H1 (cell line): ENCODE measurements around the gene SLC9A3. TPM values are rescaled to one million over a fixed set of nuclear protein-coding genes. Genes with fewer than 3 reads are reported as not detected.

Experiments
- CTCF ChIA-PET: fragments of 300-600 bp; sonication (Branson Sonifier 250); formaldehyde crosslinking; loops from one replicate; lab custom pipeline; 2021; ENCODE audit not compliant: partially characterized antibody; lab: Charles Lee
- POLR2A ChIA-PET: fragments of 300-600 bp; sonication (Branson Sonifier 250); formaldehyde crosslinking; loops from one replicate; lab custom pipeline; 2021; ENCODE audit warnings: inconsistent platforms; ENCODE audit not compliant: partially characterized antibody; lab: Charles Lee
- DNase-seq, 2 experiments: peaks; one replicate each; pipeline versions ENCODE4 v3.0.0 to v3.0.0-alpha.2; 2010 to 2022; ENCODE audit warnings: low spot score in 2 of 2, low read depth in 1 of 2, mixed read lengths in 1 of 2
- FAIRE-seq: peaks from 2 replicates; lab custom pipeline; 2011; peaks lifted over from hg19 to GRCh38; lab: Jason Lieb, UNC
- H2AFZ ChIP-seq: 2 replicates; pipeline ENCODE4 v1.8.1; 2012; ENCODE audit warnings: low read length, inconsistent platforms
- H2AK5ac ChIP-seq: 2 replicates; pipeline ENCODE4 v1.6.1; 2013; ENCODE audit warnings: low read depth, low read length
- H2BK120ac ChIP-seq: replicated peaks from 2 replicates; pipeline ENCODE3; 2013; ENCODE audit warnings: low read depth, low read length, inconsistent platforms
- H2BK12ac ChIP-seq: 2 replicates; pipeline ENCODE4 v1.6.1; 2013; ENCODE audit warnings: low read depth, low read length
- H2BK15ac ChIP-seq: 2 replicates; pipeline ENCODE4 v1.6.1; 2013; ENCODE audit warnings: low read length
- H2BK20ac ChIP-seq: 2 replicates; pipeline ENCODE4 v1.6.1; 2013; ENCODE audit warnings: low read length
- H2BK5ac ChIP-seq: 2 replicates; pipeline ENCODE4 v1.6.1; 2013; ENCODE audit warnings: low read depth, low read length
- H3K14ac ChIP-seq: 2 replicates; pipeline ENCODE4 v1.6.1; 2013; ENCODE audit warnings: inconsistent platforms; ENCODE audit not compliant: insufficient read length
- H3K18ac ChIP-seq: 2 replicates; pipeline ENCODE4 v1.6.1; 2013; ENCODE audit warnings: low read length; ENCODE audit errors: extremely low read depth
- H3K23ac ChIP-seq: 2 replicates; pipeline ENCODE4 v1.6.1; 2013; ENCODE audit warnings: inconsistent platforms; ENCODE audit not compliant: insufficient read length
- H3K23me2 ChIP-seq: 2 replicates; pipeline ENCODE4 v1.6.1; 2013; ENCODE audit warnings: low read depth, low read length
- H3K27ac ChIP-seq: 2 replicates; pipeline ENCODE4 v1.6.1; 2011; ENCODE audit warnings: low read depth, low read length, inconsistent platforms
- H3K27me3 ChIP-seq, 4 experiments: replicated peaks in 1 of 4; 1 replicate in 1 of 4; 2 replicates in 3 of 4; pipeline versions ENCODE4 v1.6.1 to v1.8.1; 2011 to 2013; ENCODE audit warnings: low read length in 3 of 4, mild to moderate bottlenecking in 3 of 4, inconsistent platforms in 2 of 4, mixed read lengths in 2 of 4, moderate library complexity in 1 of 4; ENCODE audit not compliant: control insufficient read depth in 3 of 4, insufficient read depth in 3 of 4; ENCODE audit errors: extremely low read depth in 1 of 4
- H3K36me3 ChIP-seq, 4 experiments: 2 replicates each; pipeline versions ENCODE4 v1.6.1 to v1.8.1; 2011 to 2013; ENCODE audit warnings: mild to moderate bottlenecking in 4 of 4, low read length in 3 of 4, moderate library complexity in 2 of 4, control low read depth in 1 of 4, inconsistent platforms in 1 of 4; ENCODE audit not compliant: insufficient read depth in 4 of 4, control insufficient read depth in 2 of 4
- H3K4ac ChIP-seq: replicated peaks from 2 replicates; pipeline ENCODE3; 2013; ENCODE audit warnings: low read length, low read depth, mixed read lengths, inconsistent platforms; ENCODE audit not compliant: insufficient read length
- H3K4me1 ChIP-seq, 4 experiments: replicated peaks in 1 of 4; 1 replicate in 1 of 4; 2 replicates in 3 of 4; pipeline versions ENCODE4 v1.6.1 to v1.8.1; 2011 to 2013; ENCODE audit warnings: low read length in 3 of 4, inconsistent platforms in 2 of 4, mixed read lengths in 1 of 4; ENCODE audit not compliant: insufficient read depth in 4 of 4, control insufficient read depth in 3 of 4
- H3K4me2 ChIP-seq, 2 experiments: 2 replicates each; pipeline versions ENCODE4 v1.6.1 to v1.8.1; 2011 to 2013; ENCODE audit warnings: low read depth in 2 of 2, low read length in 2 of 2, control low read depth in 1 of 2, inconsistent platforms in 1 of 2, mild to moderate bottlenecking in 1 of 2; ENCODE audit not compliant: insufficient read depth in 1 of 2
- H3K4me3 ChIP-seq, 4 experiments: fragments of 200-600, 300-600 bp in 1 of 4; sonication (generic), shearing (Covaris generic), sonication (Bioruptor Twin) in 1 of 4; 2 replicates each; pipeline versions ENCODE4 v1.5.1 to v1.8.1; 2011 to 2016; ENCODE audit warnings: low read length in 4 of 4, low read depth in 3 of 4, control low read depth in 2 of 4, inconsistent platforms in 2 of 4, mild to moderate bottlenecking in 2 of 4, mixed read lengths in 1 of 4, moderate library complexity in 1 of 4; ENCODE audit not compliant: insufficient read depth in 2 of 4; ENCODE audit errors: extremely low read depth in 1 of 4
- H3K56ac ChIP-seq: replicated peaks from 2 replicates; pipeline ENCODE3; 2013; ENCODE audit warnings: low read depth, mild to moderate bottlenecking, mixed read lengths, low read length, inconsistent platforms; ENCODE audit not compliant: insufficient read length
- H3K79me1 ChIP-seq: 2 replicates; pipeline ENCODE4 v1.6.1; 2013; ENCODE audit warnings: low read depth, low read length, control low read depth
- H3K79me2 ChIP-seq, 2 experiments: 2 replicates each; pipeline versions ENCODE4 v1.6.1 to v1.8.1; 2012 to 2013; ENCODE audit warnings: low read length in 2 of 2, mild to moderate bottlenecking in 2 of 2, inconsistent platforms in 1 of 2; ENCODE audit not compliant: insufficient read depth in 2 of 2, control insufficient read depth in 1 of 2
- H3K9ac ChIP-seq, 4 experiments: replicated peaks in 1 of 4; 1 replicate in 1 of 4; 2 replicates in 3 of 4; pipeline versions ENCODE4 v1.6.1 to v1.8.1; 2011 to 2013; ENCODE audit warnings: low read depth in 3 of 4, low read length in 3 of 4, control low read depth in 2 of 4, mild to moderate bottlenecking in 2 of 4, moderate library complexity in 2 of 4, inconsistent platforms in 1 of 4; ENCODE audit errors: extremely low read depth in 1 of 4
- H3K9me3 ChIP-seq, 2 experiments: 2 replicates each; pipeline versions ENCODE4 v1.6.1 to v1.8.1; 2012 to 2013; ENCODE audit warnings: mild to moderate bottlenecking in 2 of 2, moderate library complexity in 2 of 2, control low read depth in 1 of 2, inconsistent platforms in 1 of 2, low read depth in 1 of 2, low read length in 1 of 2, mixed read lengths in 1 of 2; ENCODE audit not compliant: insufficient read depth in 2 of 2
- H4K20me1 ChIP-seq, 2 experiments: replicated peaks in 1 of 2; 2 replicates each; pipeline versions ENCODE3 to v1.8.1; 2011 to 2013; ENCODE audit warnings: inconsistent platforms in 2 of 2, low read length in 2 of 2, mild to moderate bottlenecking in 1 of 2; ENCODE audit not compliant: insufficient read depth in 2 of 2, control insufficient read depth in 1 of 2
- H4K5ac ChIP-seq: 2 replicates; pipeline ENCODE4 v1.6.1; 2013; ENCODE audit warnings: low read length, low read depth, mixed read lengths, inconsistent platforms; ENCODE audit not compliant: insufficient read length
- H4K8ac ChIP-seq: 2 replicates; pipeline ENCODE4 v1.8.0; 2013; ENCODE audit warnings: mild to moderate bottlenecking, moderate library complexity, low read length, inconsistent platforms; ENCODE audit not compliant: insufficient read depth; ENCODE audit errors: extremely low read depth
- H4K91ac ChIP-seq: replicated peaks from 2 replicates; pipeline ENCODE3; 2013; ENCODE audit warnings: low read length, mixed read lengths, inconsistent platforms; ENCODE audit not compliant: insufficient read length
- EGR1 ChIP-seq: IDR thresholded peaks from 2 replicates; pipeline ENCODE4 v1.6.1; 2011; ENCODE audit warnings: low read depth, low read length, borderline replicate concordance
- POLR2AphosphoS5 ChIP-seq: IDR thresholded peaks from 2 replicates; pipeline ENCODE4 v1.6.1; 2011; ENCODE audit warnings: low read depth, low read length
- SIX5 ChIP-seq: IDR thresholded peaks from 2 replicates; pipeline ENCODE4 v1.6.1; 2011; ENCODE audit warnings: mild to moderate bottlenecking, low read depth, low read length
- WGBS, 2 experiments: shearing (Covaris generic) in 1 of 2; methylation state at CpG; one replicate each; pipeline versions ENCODE4 v1.1.6 to v1.1.7; 2013 to 2015; ENCODE audit warnings: low lambda C conversion rate in 2 of 2, mixed read lengths in 2 of 2, inconsistent platforms in 1 of 2, low coverage in 1 of 2, missing lambda C conversion rate in 1 of 2; ENCODE audit not compliant: insufficient replicate concordance in 2 of 2, insufficient coverage in 1 of 2, insufficient read length in 1 of 2; ENCODE audit errors: extremely low coverage in 1 of 2, missing lambda C conversion rate in 1 of 2; 5-methylcytosine and 5-hydroxymethylcytosine counted together
- polyA plus RNA-seq, 7 experiments: library from polyadenylated mRNA; depleted of rRNA in 3 of 7; stranded (reverse) in 5 of 7; unstranded in 2 of 7; fragments of >200 nt in 5 of 7; fragments of 200-250 nt in 2 of 7; gene quantifications; 1 replicate in 5 of 7; 2 replicates in 1 of 7; 4 replicates in 1 of 7; pipeline versions ENCODE4 v1.2.1 to v1.2.3, GENCODE V29; 2011 to 2013; ENCODE audit warnings: missing spikeins in 2 of 7, mixed read lengths in 2 of 7
- total RNA-seq: library from RNA; stranded (reverse); fragmentation: NEBNext Ultra II Directional; extraction: Animal tissue kit (Norgen Biotek cat#: 25700); gene quantifications from 2 replicates; pipeline ENCODE4 v1.2.1, GENCODE V29; 2021

SLC9A3 gene
- total and polyA plus RNA-seq, 2 of the 8 experiments (the other 6 are each of a cell fraction or from before 2014, with no cell fraction given): 0.95 to 1.0 TPM

DNA sequence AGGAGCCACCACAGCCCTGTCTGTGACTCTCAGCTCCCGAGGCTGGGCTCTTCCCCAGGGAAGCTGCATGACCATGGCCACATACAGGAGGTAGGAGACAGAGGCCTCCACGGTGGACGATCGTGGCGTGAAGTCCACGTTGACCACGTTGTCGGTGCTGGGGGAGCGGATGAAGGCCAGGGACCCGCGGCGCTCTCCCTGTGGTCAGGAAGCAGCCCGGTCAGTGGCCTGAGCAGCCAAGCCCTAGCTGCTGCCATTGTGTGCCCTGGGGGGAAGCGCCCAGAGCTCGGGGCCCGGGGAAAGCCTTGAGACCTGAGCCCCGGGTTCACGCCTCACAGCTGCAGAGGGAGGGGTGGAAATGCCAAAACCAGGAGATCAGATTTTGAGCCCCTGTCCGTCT, 47.0 kb downstream of the SLC9A3 start:
- ChIA-PET CTCF (interaction anchor here (1.4 to 1.8 kb wide), 2 partner anchors 31 to 32 kb away, joined by 4 to 6 read pairs; no protein-coding TSS in a partner anchor), POLR2A (no interaction called here)
- no peak overlapping the region for H2AK5ac ChIP-seq
- no peak overlapping the region for H4K5ac ChIP-seq
- H3K27ac ChIP-seq: no peak overlapping the region
- no peak for DNase-seq
- H2BK15ac ChIP-seq: peak overlapping the region; percentile 53; the same call in 1 of the 2 replicates
- no peak overlapping the region for H3K4me3 ChIP-seq
- TF ChIP-seq POLR2AphosphoS5 (no peak), EGR1 (no peak), SIX5 (no peak)
- 80% methylated on average over 19 of the region's 19 CpGs; no CpG with 5 or more reads in 1 of the 2 experiments for WGBS, 2 experiments
- no peaks in the 10 kb centered on the region for H3K79me2 ChIP-seq
- no peak overlapping the region for H2BK5ac ChIP-seq
- no peak overlapping the region for H3K14ac ChIP-seq
- no peak overlapping the region for H2AFZ ChIP-seq
- no peak overlapping the region for H3K23ac ChIP-seq
- H3K9me3 ChIP-seq: no peaks in the 10 kb centered on the region
- H2BK12ac ChIP-seq: no peak overlapping the region
- H3K4me1 ChIP-seq: peaks cover 0 to 7% (median 4%) of the 10 kb centered on the region in 4 experiments; a peak in 3 of 7 replicates
- no peak overlapping the region for H3K9ac ChIP-seq
- no peak overlapping the region for H4K91ac ChIP-seq
- H2BK120ac ChIP-seq: no peak overlapping the region
- no peak overlapping the region for H3K18ac ChIP-seq
- no peaks in the 10 kb centered on the region for H3K36me3 ChIP-seq
- no peak overlapping the region for H3K4ac ChIP-seq
- H3K79me1 ChIP-seq: no peaks in the 10 kb centered on the region
- H3K4me2 ChIP-seq: no peak overlapping the region
- H2BK20ac ChIP-seq: no peak overlapping the region
- no peak overlapping the region for H3K56ac ChIP-seq
- H4K20me1 ChIP-seq: peaks cover 4 to 15% of the 10 kb centered on the region in 2 experiments
- H3K27me3 ChIP-seq: peaks cover 13 to 34% (median 27%) of the 10 kb centered on the region in 4 experiments
- no peak overlapping the region for H4K8ac ChIP-seq
- peaks cover 15% of the 10 kb centered on the region; the same call in 1 of the 2 replicates for H3K23me2 ChIP-seq
- FAIRE-seq: no peak
